ENCODE data around the gene CREB5.

- TF ChIP-seq POLR2A (IDR thresholded peaks at IDR 0.05; ENCODE audit: low read depth, low read length): no peak
- TF ChIP-seq TAF1 (IDR thresholded peaks at IDR 0.05; ENCODE audit: borderline replicate concordance, low read depth, low read length): no peak
- TF ChIP-seq POLR2AphosphoS5 (IDR thresholded peaks at IDR 0.05; ENCODE audit: low read depth, low read length): no peak
Observed at GRCh38 chr7:28800150-28800549, 387.8 kb downstream of the CREB5 start.

Data from GM12892 (cell line).